Pancreas (tissue), 10 donors: ENCODE measurements around the gene HAL. TPM values are rescaled to one million over a fixed set of nuclear protein-coding genes. Genes with fewer than 3 reads are reported as not detected.
A peak's percentile ranks its signal among the peaks of the same experiment; 100 is the strongest.

Experiments used
- ATAC-seq, 4 donors: fragments of 200-7000 bp; cut with Tn5 transposase; one replicate each; pipeline versions ENCODE4 v1.8.0 to v1.9.1; 2020; ENCODE audit warnings: mild to moderate bottlenecking in 4 of 4, moderate library complexity in 4 of 4
- DNase-seq, 6 donors: peaks; one replicate each; pipeline ENCODE4 v3.0.0-alpha.2; 2020
- FAIRE-seq: peaks from 2 replicates; lab custom pipeline; 2012; peaks lifted over from hg19 to GRCh38; lab: Jason Lieb, UNC
- H3K27ac ChIP-seq, 4 donors: fragments of 200-600 bp; sonication (generic); 1 replicate in 3 of 4; 2 replicates in 1 of 4; pipeline versions ENCODE4 v1.5.0 to v1.8.0; 2020
- H3K27me3 ChIP-seq, 4 donors: fragments of 200-600 bp; one replicate each; pipeline ENCODE4 v1.8.0; 2021
- H3K36me3 ChIP-seq, 3 donors: fragments of 200-600 bp; sonication (generic) in 1 of 3; one replicate each; pipeline versions ENCODE4 v1.5.0 to v1.8.0; 2020 to 2021
- H3K4me1 ChIP-seq, 3 donors: fragments of 200-600 bp; one replicate each; pipeline ENCODE4 v1.8.0; 2021
- H3K4me3 ChIP-seq, 4 donors: fragments of 200-600 bp; sonication (generic) in 2 of 4; one replicate each; pipeline versions ENCODE4 v1.5.0 to v1.8.0; 2020 to 2021
- H3K9me3 ChIP-seq, 4 donors: fragments of 200-600 bp; one replicate each; pipeline ENCODE4 v1.8.0; 2021
- WGBS, 2 donors: extraction: QIAGEN DNeasy Blood & Tissue Kit; methylation state at CpG; one replicate each; pipeline ENCODE4 v1.1.7; 2013; 5-methylcytosine and 5-hydroxymethylcytosine counted together
- intact Hi-C, 3 donors: fragments of 100-400 bp; cut with DNase I; formaldehyde crosslinking; loops; one replicate each; pipeline versions ENCODE4 v1.11.1 to v1.14.2; 2022
- polyA plus RNA-seq, 2 donors: library from polyadenylated mRNA; stranded (reverse); fragments of 200-250 nt; gene quantifications; one replicate each; pipeline ENCODE4 v1.2.3, GENCODE V29; 2013
- total RNA-seq, 6 donors: library from RNA; stranded (reverse); fragmentation: NEBNext Ultra II Directional in 4 of 6; extraction: Animal tissue kit (Norgen Biotek cat#: 25700) in 4 of 6; gene quantifications; one replicate each; pipeline versions ENCODE4 v1.2.1 to v1.2.4, GENCODE V29; 2021 to 2023
- TF ChIP-seq, protein P1 (sequence below), 4 donors: fragments of 200-600 bp; sonication (generic) in 3 of 4; IDR thresholded peaks; one replicate each; pipeline versions ENCODE4 v1.5.0 to v1.8.0; 2021; ENCODE audit warnings: antibody characterized with exemption in 4 of 4
- donor health status: healthy with polysubstance abuse.
- donor health status: DM: no; HTN: no; CAD: no; lungs with moderate emphysema.
- donor health status: DM: no; HTN: no; CAD: no.
- donor health status: control.
- donor health status: control.
- donor health status: Bipolar disorder and iron deficiency.
- donor health status: DM: yes; HTN: yes; CAD: no.
- donor health status: DM: no; HTN: no; CAD: no.
- donor health status: DM: no; HTN: no; CAD: no.
- donor health status: DM: yes; HTN: yes; CAD: no.

Gene HAL, protein sequence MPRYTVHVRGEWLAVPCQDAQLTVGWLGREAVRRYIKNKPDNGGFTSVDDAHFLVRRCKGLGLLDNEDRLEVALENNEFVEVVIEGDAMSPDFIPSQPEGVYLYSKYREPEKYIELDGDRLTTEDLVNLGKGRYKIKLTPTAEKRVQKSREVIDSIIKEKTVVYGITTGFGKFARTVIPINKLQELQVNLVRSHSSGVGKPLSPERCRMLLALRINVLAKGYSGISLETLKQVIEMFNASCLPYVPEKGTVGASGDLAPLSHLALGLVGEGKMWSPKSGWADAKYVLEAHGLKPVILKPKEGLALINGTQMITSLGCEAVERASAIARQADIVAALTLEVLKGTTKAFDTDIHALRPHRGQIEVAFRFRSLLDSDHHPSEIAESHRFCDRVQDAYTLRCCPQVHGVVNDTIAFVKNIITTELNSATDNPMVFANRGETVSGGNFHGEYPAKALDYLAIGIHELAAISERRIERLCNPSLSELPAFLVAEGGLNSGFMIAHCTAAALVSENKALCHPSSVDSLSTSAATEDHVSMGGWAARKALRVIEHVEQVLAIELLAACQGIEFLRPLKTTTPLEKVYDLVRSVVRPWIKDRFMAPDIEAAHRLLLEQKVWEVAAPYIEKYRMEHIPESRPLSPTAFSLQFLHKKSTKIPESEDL
- total RNA-seq, result under 1 TPM in 5 of 6 donors, not detected in 1; 0.08 to 0.70 (median 0.58) TPM
- polyA plus RNA-seq, result 1 to 10 TPM in 1 of 2 donors, under 1 TPM in 1; 0.38 to 1.2 TPM

DNA sequence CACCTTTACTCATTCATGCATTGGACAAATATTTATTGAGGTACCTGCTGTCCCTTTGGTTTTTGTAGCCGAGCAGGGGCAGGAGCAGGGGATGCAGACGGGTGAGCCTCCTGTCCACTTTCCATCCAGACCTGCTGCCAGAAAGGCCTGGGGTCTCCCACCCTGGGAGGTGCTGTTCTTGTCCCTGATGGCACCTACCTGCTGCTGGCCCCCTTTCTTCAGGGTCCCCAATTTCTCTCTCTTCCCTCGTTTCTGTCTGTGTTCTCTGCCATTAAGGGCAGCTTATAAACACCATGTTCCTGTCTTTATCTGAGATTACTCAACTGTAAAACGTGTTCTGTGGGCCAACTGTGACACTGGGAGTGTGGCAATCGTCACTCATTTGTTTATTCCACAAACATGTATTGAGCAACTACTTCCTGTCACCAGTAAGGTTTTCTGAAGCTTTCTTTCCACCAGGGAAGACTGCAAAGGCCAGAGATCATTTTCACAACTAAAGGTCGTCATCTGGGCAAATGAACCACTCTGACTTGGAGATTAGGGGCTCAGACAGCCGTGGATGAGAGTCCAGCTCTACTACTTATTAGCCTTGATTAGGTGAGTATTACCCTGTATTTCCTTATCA lies at the start of gene HAL:
HAL (minus strand) TSS at position 311 of the 625 bp plus-strand sequence. CDS start 434 bp downstream, outside the sequence.
- H3K4me1 ChIP-seq, result no peaks in the 10 kb centered on the region
- no peaks in the 10 kb centered on the region for H3K27me3 ChIP-seq
- intact Hi-C loops, result loop anchor here in 2 of 3 donors (5.0 to 10.0 kb wide), 2 partner anchors 71 to 79 kb away; no protein-coding TSS in a partner anchor
- peaks cover 0 to 3% (median 0%) of the 10 kb centered on the region in 3 donors for H3K36me3 ChIP-seq
- H3K9me3 ChIP-seq, result no peaks in the 10 kb centered on the region
- DNase-seq (peak in 3 of 6 donors; percentile 15 to 52 (median 29)), FAIRE-seq (no peak), ATAC-seq (peak; percentile 59 to 71 (median 67))
- no peak within 1 kb of the TSS for H3K27ac ChIP-seq
- no peak within 1 kb of the TSS for H3K4me3 ChIP-seq
- 32 to 44% methylated on average over 7 of the region's 7 CpGs for WGBS, 2 donors
- TF ChIP-seq, protein P1, sequence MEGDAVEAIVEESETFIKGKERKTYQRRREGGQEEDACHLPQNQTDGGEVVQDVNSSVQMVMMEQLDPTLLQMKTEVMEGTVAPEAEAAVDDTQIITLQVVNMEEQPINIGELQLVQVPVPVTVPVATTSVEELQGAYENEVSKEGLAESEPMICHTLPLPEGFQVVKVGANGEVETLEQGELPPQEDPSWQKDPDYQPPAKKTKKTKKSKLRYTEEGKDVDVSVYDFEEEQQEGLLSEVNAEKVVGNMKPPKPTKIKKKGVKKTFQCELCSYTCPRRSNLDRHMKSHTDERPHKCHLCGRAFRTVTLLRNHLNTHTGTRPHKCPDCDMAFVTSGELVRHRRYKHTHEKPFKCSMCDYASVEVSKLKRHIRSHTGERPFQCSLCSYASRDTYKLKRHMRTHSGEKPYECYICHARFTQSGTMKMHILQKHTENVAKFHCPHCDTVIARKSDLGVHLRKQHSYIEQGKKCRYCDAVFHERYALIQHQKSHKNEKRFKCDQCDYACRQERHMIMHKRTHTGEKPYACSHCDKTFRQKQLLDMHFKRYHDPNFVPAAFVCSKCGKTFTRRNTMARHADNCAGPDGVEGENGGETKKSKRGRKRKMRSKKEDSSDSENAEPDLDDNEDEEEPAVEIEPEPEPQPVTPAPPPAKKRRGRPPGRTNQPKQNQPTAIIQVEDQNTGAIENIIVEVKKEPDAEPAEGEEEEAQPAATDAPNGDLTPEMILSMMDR (IDR thresholded peaks at IDR 0.05), result no peak

DNA sequence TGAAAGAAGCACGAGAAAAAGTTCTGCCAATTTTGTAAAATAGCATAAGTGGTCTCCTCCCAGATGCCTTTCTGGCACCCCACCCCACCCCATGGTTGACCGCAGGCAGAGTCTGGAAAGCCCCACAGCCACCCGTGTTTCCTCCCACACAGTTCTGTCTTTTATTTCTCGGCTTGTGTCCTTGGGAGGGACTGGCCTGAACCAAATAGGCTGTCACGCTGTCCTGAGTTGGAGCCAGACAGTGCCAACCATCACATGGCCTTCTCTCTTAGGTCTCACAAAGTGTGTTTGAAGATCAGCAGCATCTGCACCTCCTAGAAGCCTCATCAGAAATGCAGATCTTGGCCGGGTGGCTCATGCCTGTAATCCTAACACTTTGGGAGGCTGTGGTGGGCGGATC lies 49.4 kb upstream of the HAL start:
- no peaks in the 10 kb centered on the region for H3K36me3 ChIP-seq
- peak in 1 of 6 donors; percentile 21 for DNase-seq
- H3K9me3 ChIP-seq, result no peaks in the 10 kb centered on the region
- H3K27ac ChIP-seq, result peak overlapping the region in 2 of 4 donors; percentile 80 to 95
- intact Hi-C loops, result no loop called here
- TF ChIP-seq, protein P1 (IDR thresholded peaks at IDR 0.05), result no peak
- WGBS, 2 donors, result 75 to 78% methylated on average over 7 of the region's 7 CpGs
- no peaks in the 10 kb centered on the region for H3K27me3 ChIP-seq
- no peak for FAIRE-seq
- H3K4me1 ChIP-seq, result peaks cover 21 to 33% (median 28%) of the 10 kb centered on the region in 3 donors
- no peak overlapping the region for H3K4me3 ChIP-seq
- ATAC-seq, result peak in 1 of 4 donors; percentile 19

DNA sequence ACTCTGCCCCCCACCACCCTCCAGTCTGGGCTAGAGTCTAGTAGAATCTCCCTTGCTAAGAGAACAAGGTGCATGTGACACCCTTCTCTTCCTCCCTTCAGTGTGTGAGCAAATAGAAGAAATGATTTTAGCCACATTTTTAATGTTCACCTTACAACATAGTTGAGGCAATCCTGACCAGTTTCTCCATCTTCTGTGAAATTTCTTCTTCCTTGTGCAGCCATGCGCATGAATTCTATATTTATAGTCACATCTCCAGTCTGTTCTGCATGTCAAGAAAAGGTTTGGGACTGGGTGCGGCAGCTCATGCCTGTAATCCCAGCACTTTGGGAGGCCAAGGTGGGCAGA lies 48.8 kb upstream of the HAL start:
- peak overlapping the region in 1 of 4 donors; percentile 23 for H3K27ac ChIP-seq
- TF ChIP-seq, protein P1 (IDR thresholded peaks at IDR 0.05), result no peak
- no peaks in the 10 kb centered on the region for H3K36me3 ChIP-seq
- peaks cover 21 to 33% (median 28%) of the 10 kb centered on the region in 3 donors for H3K4me1 ChIP-seq
- H3K27me3 ChIP-seq, result no peaks in the 10 kb centered on the region
- FAIRE-seq, result no peak
- no peaks in the 10 kb centered on the region for H3K9me3 ChIP-seq
- WGBS, 2 donors, result 93 to 100% methylated on average over 2 of the region's 2 CpGs
- DNase-seq, result no peak
- no peak for ATAC-seq
- intact Hi-C loops, result no loop called here
- H3K4me3 ChIP-seq, result no peak overlapping the region

DNA sequence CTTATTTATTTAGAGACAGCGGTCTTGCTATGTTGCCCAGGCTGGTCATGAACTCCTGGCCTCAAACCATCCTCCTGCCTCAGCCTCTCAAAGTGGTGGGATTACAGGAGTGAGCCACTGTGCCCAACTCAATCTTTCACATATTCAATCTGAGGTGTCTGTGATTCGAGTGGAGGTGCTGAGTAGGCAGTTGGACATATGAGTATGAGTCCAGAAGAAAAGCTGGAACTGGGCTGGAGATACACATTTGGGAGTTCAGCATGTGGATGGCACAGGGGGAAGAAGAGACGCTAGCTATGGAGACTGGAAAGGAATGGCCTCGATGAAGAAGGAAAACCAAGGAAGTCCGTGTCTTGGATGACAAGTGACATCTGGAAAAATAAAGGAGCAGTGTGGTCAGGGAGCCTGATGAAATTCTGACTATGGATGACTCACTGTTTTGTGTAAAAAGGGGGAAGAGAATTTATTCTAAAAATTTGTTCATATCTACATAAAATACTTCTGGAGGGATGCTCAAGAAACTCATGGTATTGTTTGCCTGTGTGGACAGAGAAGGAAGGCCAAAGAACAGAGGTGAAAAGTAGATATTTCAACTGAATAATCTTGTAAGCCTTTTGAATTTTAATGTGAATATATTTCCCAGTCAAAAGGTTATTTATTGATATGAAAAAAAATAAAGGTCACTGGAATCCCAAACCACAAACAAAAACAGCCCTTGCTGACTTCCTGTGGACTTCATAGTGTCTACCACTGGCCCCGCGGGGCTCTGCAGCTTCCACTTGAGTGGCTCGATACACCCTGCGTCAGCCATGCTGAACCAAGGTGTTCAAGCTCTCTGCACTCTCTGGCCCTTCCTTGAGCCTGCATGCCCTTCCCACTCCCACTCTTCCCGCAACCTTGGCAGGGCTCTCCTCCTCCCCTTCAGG lies 48.1 kb upstream of the HAL start:
- Histone ChIP-seq H3K4me1 (peaks cover 21 to 33% (median 28%) of the 10 kb centered on the region in 3 donors), H3K4me3 (no peak overlapping the region), H3K36me3 (no peaks in the 10 kb centered on the region), H3K27ac (peak overlapping the region in 1 of 4 donors; percentile 23), H3K27me3 (no peaks in the 10 kb centered on the region), H3K9me3 (no peaks in the 10 kb centered on the region)
- intact Hi-C loops, result no loop called here
- TF ChIP-seq, protein P1 (IDR thresholded peaks at IDR 0.05), result no peak
- no peak for FAIRE-seq
- WGBS, 2 donors, result 73 to 79% methylated on average over 10 of the region's 10 CpGs
- DNase-seq, result no peak
- ATAC-seq, result no peak
